ENCODE measurements around the gene FOXO3.
"Not testable (repeated sequence)": the region's sequence is repeated elsewhere in the genome, so short reads cannot be mapped to it uniquely, and the experiment has no call there.

FOXO3 gene

GRCh38 chr6:108633436-108633835 is 72.7 kb downstream of the FOXO3 start:
- DNase-seq: no peak

- no peak for DNase-seq
Observed at GRCh38 chr6:108635505-108636226, 74.9 kb downstream of the FOXO3 start.

- DNase-seq: no peak
Observed at GRCh38 chr6:108637963-108638362, 77.2 kb downstream of the FOXO3 start.

- DNase-seq: no peak
Observed at GRCh38 chr6:108638993-108639392, 78.3 kb downstream of the FOXO3 start.

GRCh38 chr6:108640104-108640503 is 79.4 kb downstream of the FOXO3 start:
- peak; percentile 53 for DNase-seq

GRCh38 chr6:108643184-108643583 is 82.5 kb downstream of the FOXO3 start:
- no peak for DNase-seq

GRCh38 chr6:108644252-108644651 is 83.5 kb downstream of the FOXO3 start:
- no peak for DNase-seq

GRCh38 chr6:108648191-108648590 is 87.5 kb downstream of the FOXO3 start:
- no peak for DNase-seq

- no peak for DNase-seq
Observed at GRCh38 chr6:108650325-108650724, 89.6 kb downstream of the FOXO3 start.

GRCh38 chr6:108650781-108651180 is 90.1 kb downstream of the FOXO3 start:
- peak; percentile 83 for DNase-seq

GRCh38 chr6:108651340-108652227 is 90.9 kb downstream of the FOXO3 start:
- DNase-seq: no peak

- DNase-seq: no peak
Observed at GRCh38 chr6:108652375-108652774, 91.7 kb downstream of the FOXO3 start.

- DNase-seq: no peak
Observed at GRCh38 chr6:108653949-108654348, 93.2 kb downstream of the FOXO3 start.

- no peak for DNase-seq
Observed at GRCh38 chr6:108654465-108655106, 93.9 kb downstream of the FOXO3 start.

- DNase-seq: no peak
Observed at GRCh38 chr6:108655806-108656651, 95.3 kb downstream of the FOXO3 start.

- DNase-seq: no peak
Observed at GRCh38 chr6:108656836-108657235, 96.1 kb downstream of the FOXO3 start.

GRCh38 chr6:108658174-108658573 is 97.5 kb downstream of the FOXO3 start:
- no peak for DNase-seq

GRCh38 chr6:108658785-108659184 is 98.1 kb downstream of the FOXO3 start:
- not testable (repeated sequence) for DNase-seq

- no peak for DNase-seq
Observed at GRCh38 chr6:108660251-108660650, 99.5 kb downstream of the FOXO3 start.

- peak; percentile 65 for DNase-seq
Observed at GRCh38 chr6:108661430-108661829, 100.7 kb downstream of the FOXO3 start.

- no peak for DNase-seq
Observed at GRCh38 chr6:108661982-108662381, 101.3 kb downstream of the FOXO3 start.

GRCh38 chr6:108662702-108663101 is 102.0 kb downstream of the FOXO3 start:
- DNase-seq: no peak
